SH-SY5Y (cell line): Measurements from ENCODE around the gene ENTREP3.

Experiments
- GATA2 ChIP-seq: IDR thresholded peaks from 2 replicates; pipeline ENCODE4 v1.6.1; 2011; ENCODE audit warnings: mild to moderate bottlenecking, low read depth, low read length
- GATA3 ChIP-seq: IDR thresholded peaks from 2 replicates; pipeline ENCODE4 v1.6.1; 2011; ENCODE audit warnings: low read depth, mild to moderate bottlenecking, low read length, moderate library complexity

GRCh38 chr1:155236451-155236850 lies 18.8 kb downstream of the ENTREP3 start:
- TF ChIP-seq GATA3, result no peak
- TF ChIP-seq GATA2, result no peak
